Adrenal gland (tissue), 12 donors: ENCODE data around the gene ZNF555. TPM values are rescaled to one million over a fixed set of nuclear protein-coding genes. Genes with fewer than 3 reads are reported as not detected.
A peak's percentile ranks its signal among the peaks of the same experiment; 100 is the strongest.

Experiments used
- DNase-seq, 7 donors: peaks; one replicate each; pipeline ENCODE4 v3.0.0-alpha.2; 2019 to 2020
- H3K27ac ChIP-seq, 5 donors: fragments of 200-600 bp; sonication (generic) in 4 of 5; 1 replicate in 3 of 5; 2 replicates in 2 of 5; pipeline versions ENCODE4 v1.5.1 to v1.8.0; 2016 to 2020; ENCODE audit warnings: mild to moderate bottlenecking in 1 of 5
- H3K27me3 ChIP-seq: fragments of 200-600 bp; 2 replicates; pipeline ENCODE4 v1.8.0; 2021
- H3K36me3 ChIP-seq, 2 donors: fragments of 200-600 bp; replicated peaks in 1 of 2; 1 replicate in 1 of 2; 2 replicates in 1 of 2; pipeline versions ENCODE4 v1.5.1 to v1.8.0; 2018 to 2022
- H3K4me1 ChIP-seq, 2 donors: fragments of 200-600 bp; replicated peaks in 1 of 2; 1 replicate in 1 of 2; 2 replicates in 1 of 2; pipeline versions ENCODE4 v1.5.1 to v1.8.0; 2018 to 2021
- H3K4me3 ChIP-seq, 4 donors: fragments of 200-600 bp; sonication (generic) in 3 of 4; one replicate each; pipeline ENCODE4 v1.5.1; 2016 to 2018
- H3K9me3 ChIP-seq, 3 donors: fragments of 200-600 bp; sonication (generic) in 1 of 3; replicated peaks in 1 of 3; 1 replicate in 2 of 3; 2 replicates in 1 of 3; pipeline versions ENCODE4 v1.5.1 to v1.8.0; 2016 to 2021
- POLR2A ChIP-seq, 2 donors: fragments of 450-650 bp; IDR thresholded peaks; one replicate each; pipeline ENCODE4 v1.6.1; 2017; ENCODE audit warnings: antibody characterized with exemption in 2 of 2, mild to moderate bottlenecking in 2 of 2, moderate library complexity in 1 of 2
- WGBS, 4 donors: extraction: QIAGEN DNeasy Blood & Tissue Kit in 2 of 4; methylation state at CpG; one replicate each; pipeline versions ENCODE4 v1.1.5 to v1.1.7; 2013 to 2017; 5-methylcytosine and 5-hydroxymethylcytosine counted together
- intact Hi-C, 2 donors: fragments of 100-400 bp; cut with DNase I; formaldehyde crosslinking; loops; one replicate each; pipeline versions ENCODE4 v1.14.1 to v1.15.0; 2022 to 2023
- polyA plus RNA-seq, 3 donors: library from polyadenylated mRNA; stranded (reverse); fragments of 200-250 nt in 2 of 3; fragments of 350-450 nt in 1 of 3; fragmentation: Illumina TruSeq in 1 of 3; extraction: RNeasy Lipid Tissue Mini Kit (QIAGEN cat#74804) in 1 of 3; gene quantifications; one replicate each; pipeline ENCODE4 v1.2.3, GENCODE V29; 2013 to 2014
- total RNA-seq, 9 donors: library from RNA; depleted of rRNA in 4 of 9; stranded (reverse); fragments of >200 nt in 4 of 9; fragments of 120-200 nt in 1 of 9; fragmentation: NEBNext Ultra II Directional in 1 of 9; extraction: Animal tissue kit (Norgen Biotek cat#: 25700) in 1 of 9; gene quantifications; one replicate each; pipeline versions ENCODE4 v1.1.0 to v1.2.4, GENCODE V29; 2013 to 2023
- TF ChIP-seq, protein P1 (sequence below), 6 experiments: fragments of 450-650 bp in 4 of 6; fragments of 200-600 bp in 2 of 6; sonication (generic) in 1 of 6; IDR thresholded peaks; 1 replicate in 5 of 6; 2 replicates in 1 of 6; pipeline versions ENCODE4 v1.5.1 to v1.8.0; 2016 to 2021; ENCODE audit warnings: antibody characterized with exemption in 6 of 6, mild to moderate bottlenecking in 2 of 6, moderate library complexity in 1 of 6
- donor health status: healthy with polysubstance abuse.
- donor health status: Bipolar disorder and iron deficiency.
- donor health status: DM: yes; HTN: yes; CAD: no.
- donor health status: DM: no; HTN: no; CAD: no.
- donor health status: DM: no; HTN: no; CAD: no.
- donor health status: DM: yes; HTN: yes; CAD: no.

Gene ZNF555
- total and polyA plus RNA-seq, 12 donors: 1.9 to 7.2 (median 5.7) TPM

DNA sequence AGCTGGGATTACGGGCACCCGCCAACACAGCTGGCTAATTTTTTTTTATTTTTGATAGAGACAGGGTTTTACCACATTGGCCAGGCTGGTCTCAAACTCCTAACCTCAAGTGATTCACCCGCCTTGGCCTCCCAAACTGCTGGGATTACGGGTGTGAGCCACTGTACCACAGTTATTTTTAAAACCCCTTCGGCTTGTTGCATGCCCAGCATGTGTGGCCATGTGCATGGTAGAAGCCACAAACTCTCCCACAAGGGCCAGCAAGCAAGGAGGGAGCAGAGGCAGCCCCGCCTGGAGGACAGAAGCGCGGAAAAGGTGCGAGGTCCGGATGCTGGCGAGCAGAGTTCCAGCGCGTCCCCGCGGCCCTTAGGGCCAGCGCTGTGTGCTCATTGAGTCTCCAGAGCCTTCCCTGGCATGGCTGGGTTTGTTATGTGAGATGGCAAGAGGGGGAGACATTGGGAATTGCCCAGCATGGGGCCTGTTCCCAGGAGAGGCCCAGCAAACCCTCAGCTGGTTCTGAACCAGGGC, 43.1 kb upstream of the ZNF555 start:
- TF ChIP-seq, protein P1, sequence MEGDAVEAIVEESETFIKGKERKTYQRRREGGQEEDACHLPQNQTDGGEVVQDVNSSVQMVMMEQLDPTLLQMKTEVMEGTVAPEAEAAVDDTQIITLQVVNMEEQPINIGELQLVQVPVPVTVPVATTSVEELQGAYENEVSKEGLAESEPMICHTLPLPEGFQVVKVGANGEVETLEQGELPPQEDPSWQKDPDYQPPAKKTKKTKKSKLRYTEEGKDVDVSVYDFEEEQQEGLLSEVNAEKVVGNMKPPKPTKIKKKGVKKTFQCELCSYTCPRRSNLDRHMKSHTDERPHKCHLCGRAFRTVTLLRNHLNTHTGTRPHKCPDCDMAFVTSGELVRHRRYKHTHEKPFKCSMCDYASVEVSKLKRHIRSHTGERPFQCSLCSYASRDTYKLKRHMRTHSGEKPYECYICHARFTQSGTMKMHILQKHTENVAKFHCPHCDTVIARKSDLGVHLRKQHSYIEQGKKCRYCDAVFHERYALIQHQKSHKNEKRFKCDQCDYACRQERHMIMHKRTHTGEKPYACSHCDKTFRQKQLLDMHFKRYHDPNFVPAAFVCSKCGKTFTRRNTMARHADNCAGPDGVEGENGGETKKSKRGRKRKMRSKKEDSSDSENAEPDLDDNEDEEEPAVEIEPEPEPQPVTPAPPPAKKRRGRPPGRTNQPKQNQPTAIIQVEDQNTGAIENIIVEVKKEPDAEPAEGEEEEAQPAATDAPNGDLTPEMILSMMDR (IDR thresholded peaks at IDR 0.05): no peak
- no peak for TF ChIP-seq POLR2A (IDR thresholded peaks at IDR 0.05)
- Histone ChIP-seq H3K4me1 (peaks cover 4 to 8% of the 10 kb centered on the region in 2 donors), H3K27me3 (no peaks in the 10 kb centered on the region), H3K27ac (peak overlapping the region in 3 of 5 donors; percentile 64 to 81 (median 68)), H3K4me3 (no peak overlapping the region), H3K36me3 (peaks cover 0 to 9% of the 10 kb centered on the region in 2 donors), H3K9me3 (no peaks in the 10 kb centered on the region)
- DNase-seq: no peak
- WGBS, 4 donors: 92 to 97% (median 94%) methylated on average over 5 to 16 of the region's 16 CpGs
- intact Hi-C loops: no loop called here

DNA sequence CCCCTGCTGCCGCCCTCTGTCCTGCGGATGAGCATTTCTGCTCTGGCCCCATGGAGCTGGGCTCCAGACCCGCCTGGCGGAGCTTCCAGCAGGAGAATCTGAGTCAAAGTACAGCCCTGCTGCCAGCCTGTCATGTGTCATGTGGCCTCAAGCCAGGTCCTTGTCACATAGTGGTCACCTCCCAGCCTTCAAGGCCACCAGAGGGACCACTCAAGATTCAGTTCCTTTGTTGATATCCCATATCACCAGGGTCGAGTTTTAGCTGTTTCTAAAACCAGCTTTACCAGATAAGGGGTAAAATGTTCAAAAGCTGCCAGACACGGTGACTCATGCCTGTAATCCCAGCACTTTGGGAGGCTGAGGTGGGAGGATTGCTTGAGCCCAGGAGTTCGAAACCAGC, 42.5 kb upstream of the ZNF555 start:
- Histone ChIP-seq H3K9me3 (no peaks in the 10 kb centered on the region), H3K36me3 (peaks cover 0 to 9% of the 10 kb centered on the region in 2 donors), H3K27me3 (no peaks in the 10 kb centered on the region), H3K4me1 (peaks cover 4 to 8% of the 10 kb centered on the region in 2 donors), H3K4me3 (no peak overlapping the region), H3K27ac (peak overlapping the region in 3 of 5 donors; percentile 64 to 81 (median 68))
- peak; percentile 74 to 93 (median 91) for DNase-seq
- WGBS, 4 donors: 55 to 81% (median 62%) methylated on average over 3 to 7 of the region's 7 CpGs
- intact Hi-C loops: no loop called here
- TF ChIP-seq, protein P1 (IDR thresholded peaks at IDR 0.05): no peak
- TF ChIP-seq POLR2A (IDR thresholded peaks at IDR 0.05): peak in 1 of 2 donors; percentile 62

DNA sequence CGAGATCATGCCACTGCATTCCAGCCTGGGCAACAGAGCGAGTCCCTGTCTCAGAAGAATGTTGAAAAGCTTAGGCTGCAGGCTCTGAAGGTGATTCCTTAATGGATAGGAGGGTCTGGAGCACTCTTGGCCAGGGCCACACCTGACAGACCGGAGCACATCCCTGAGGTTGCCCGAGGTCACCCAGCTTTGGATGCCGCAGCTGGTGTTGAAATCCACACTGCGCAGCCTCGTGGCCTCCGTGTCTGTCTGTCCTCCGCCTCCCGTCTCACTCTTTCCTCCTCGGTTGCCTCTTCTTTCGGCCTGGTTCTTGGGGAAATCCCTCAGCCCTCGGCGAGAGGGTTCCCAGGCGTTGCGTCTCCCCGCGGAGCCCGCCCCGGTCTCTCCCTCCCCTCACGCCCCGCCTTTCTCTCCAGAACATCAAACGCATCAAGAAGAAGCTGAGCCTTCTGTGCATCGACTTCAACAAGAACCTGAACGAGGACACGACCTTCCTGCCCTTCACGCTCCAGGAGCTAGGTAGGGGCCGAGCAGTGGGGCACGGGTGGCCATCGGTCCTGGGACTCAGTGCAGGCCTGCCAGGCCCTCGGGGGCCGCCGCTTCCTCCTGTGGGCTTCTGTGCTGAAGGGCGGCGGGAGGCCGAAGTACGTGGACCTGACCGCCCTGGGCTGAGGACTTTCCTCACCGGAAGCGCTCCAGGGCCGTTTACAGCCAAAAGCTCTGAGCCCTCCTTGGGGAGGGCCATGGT, 41.8 kb upstream of the ZNF555 start:
- H3K4me3 ChIP-seq: no peak overlapping the region
- H3K27ac ChIP-seq: peak overlapping the region in 2 of 5 donors; percentile 68 to 81
- intact Hi-C loops: no loop called here
- no peak for TF ChIP-seq POLR2A (IDR thresholded peaks at IDR 0.05)
- TF ChIP-seq, protein P1 (IDR thresholded peaks at IDR 0.05): no peak
- WGBS, 4 donors: 92 to 97% (median 95%) methylated on average over 23 to 41 of the region's 41 CpGs
- H3K9me3 ChIP-seq: no peaks in the 10 kb centered on the region
- H3K27me3 ChIP-seq: no peaks in the 10 kb centered on the region
- peaks cover 4 to 8% of the 10 kb centered on the region in 2 donors for H3K4me1 ChIP-seq
- no peak for DNase-seq
- peaks cover 0 to 7% of the 10 kb centered on the region in 2 donors for H3K36me3 ChIP-seq

DNA sequence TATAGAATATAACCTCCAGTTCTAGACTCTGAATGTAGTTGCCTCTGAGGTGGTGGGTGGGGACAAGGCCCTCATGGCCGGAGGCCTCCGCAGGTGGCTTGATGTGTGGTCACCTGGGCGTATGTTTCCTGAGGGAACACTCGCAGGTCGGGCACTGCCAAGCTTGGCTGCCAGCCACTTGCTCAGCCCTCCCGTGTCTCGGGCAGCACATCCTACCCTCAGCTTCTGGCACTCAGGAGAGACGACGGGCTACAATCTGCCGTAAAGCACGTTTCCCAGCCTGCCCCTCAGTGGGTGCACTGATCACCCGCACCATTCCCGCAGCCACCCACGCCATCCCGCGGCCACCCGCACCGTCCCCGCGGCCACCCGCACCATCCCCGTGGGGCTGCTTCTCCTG, 40.8 kb upstream of the ZNF555 start:
- Histone ChIP-seq H3K27me3 (no peaks in the 10 kb centered on the region), H3K4me1 (peaks cover 4 to 8% of the 10 kb centered on the region in 2 donors), H3K4me3 (no peak overlapping the region), H3K9me3 (no peaks in the 10 kb centered on the region), H3K27ac (no peak overlapping the region), H3K36me3 (no peaks in the 10 kb centered on the region)
- intact Hi-C loops: no loop called here
- WGBS, 4 donors: 91 to 97% (median 96%) methylated on average over 9 to 22 of the region's 22 CpGs
- DNase-seq: no peak
- no peak for TF ChIP-seq POLR2A (IDR thresholded peaks at IDR 0.05)
- TF ChIP-seq, protein P1 (IDR thresholded peaks at IDR 0.05): no peak
